ENCODE measurements around the gene ENGASE.

DNA sequence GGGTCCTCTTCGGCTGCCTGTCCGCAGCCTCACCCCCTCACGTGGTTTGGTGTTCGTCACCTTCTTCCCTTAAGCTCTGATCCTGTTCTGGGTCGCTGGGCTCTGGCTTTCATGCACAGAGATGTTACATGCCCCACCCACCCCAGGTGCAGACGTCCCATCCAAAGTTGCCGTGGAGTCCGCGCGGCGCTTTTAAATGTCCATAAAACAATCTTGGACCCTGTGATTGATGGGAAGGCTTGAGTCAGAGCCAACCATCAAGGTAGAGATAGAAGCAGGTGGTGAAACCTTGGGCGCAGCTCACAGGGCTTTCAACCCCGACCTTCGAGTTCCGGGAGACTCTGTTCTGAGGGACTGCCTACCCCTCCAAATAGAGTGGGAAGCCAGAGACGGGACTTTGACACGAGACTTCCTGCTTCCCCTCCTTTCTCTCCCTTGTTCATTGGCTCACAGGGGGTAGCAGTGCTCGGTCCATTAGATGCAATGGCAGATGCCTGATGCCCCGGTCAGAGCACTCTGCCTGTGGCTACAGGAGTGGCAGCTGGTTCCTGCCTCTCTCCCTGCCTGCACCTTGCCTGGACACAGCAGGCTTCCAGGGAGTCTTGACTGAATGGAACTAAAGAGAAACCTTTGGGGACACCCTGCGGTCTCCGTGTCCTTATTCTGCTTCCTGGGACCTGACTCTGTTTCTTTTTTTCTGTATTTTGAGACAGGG is 4.0 kb downstream of the ENGASE start:
- TF ChIP-seq, protein P1, sequence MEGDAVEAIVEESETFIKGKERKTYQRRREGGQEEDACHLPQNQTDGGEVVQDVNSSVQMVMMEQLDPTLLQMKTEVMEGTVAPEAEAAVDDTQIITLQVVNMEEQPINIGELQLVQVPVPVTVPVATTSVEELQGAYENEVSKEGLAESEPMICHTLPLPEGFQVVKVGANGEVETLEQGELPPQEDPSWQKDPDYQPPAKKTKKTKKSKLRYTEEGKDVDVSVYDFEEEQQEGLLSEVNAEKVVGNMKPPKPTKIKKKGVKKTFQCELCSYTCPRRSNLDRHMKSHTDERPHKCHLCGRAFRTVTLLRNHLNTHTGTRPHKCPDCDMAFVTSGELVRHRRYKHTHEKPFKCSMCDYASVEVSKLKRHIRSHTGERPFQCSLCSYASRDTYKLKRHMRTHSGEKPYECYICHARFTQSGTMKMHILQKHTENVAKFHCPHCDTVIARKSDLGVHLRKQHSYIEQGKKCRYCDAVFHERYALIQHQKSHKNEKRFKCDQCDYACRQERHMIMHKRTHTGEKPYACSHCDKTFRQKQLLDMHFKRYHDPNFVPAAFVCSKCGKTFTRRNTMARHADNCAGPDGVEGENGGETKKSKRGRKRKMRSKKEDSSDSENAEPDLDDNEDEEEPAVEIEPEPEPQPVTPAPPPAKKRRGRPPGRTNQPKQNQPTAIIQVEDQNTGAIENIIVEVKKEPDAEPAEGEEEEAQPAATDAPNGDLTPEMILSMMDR (IDR thresholded peaks at IDR 0.05) = no peak
- TF ChIP-seq POLR2A (IDR thresholded peaks at IDR 0.05) (no peak), EP300 (IDR thresholded peaks at IDR 0.05) (no peak)

All from tibial nerve (tissue), 4 donors.